ENCODE data around the gene PRDM16. TPM values are rescaled to one million over a fixed set of nuclear protein-coding genes. Genes with fewer than 3 reads are reported as not detected.

Gene PRDM16
- polyA plus RNA-seq, 1 donor (not counting 4 experiments of a cell fraction or from before 2014, with no cell fraction given) = 0.05 TPM

DNA sequence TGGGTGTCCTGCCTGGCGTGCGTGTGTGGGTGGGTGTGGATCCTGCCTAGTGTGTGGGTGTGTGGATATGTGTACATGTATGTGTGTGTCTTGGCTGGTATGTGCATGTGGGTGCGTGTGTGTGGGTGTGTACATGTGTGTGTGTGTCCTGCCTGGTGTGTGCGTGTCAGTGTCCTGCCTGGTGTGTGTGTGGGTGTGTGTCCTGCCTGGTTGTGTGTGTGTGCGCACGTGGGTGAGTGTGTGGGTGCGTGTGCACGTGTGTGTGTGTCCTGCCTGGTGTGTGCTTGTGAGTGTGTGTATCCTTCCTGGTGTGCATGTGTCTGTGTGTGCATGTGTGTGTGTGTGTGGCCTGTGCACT is 60.1 kb downstream of the PRDM16 start:
- Histone ChIP-seq H3K27ac (ENCODE audit: control insufficient read depth, insufficient read depth, low read length) (no peak overlapping the region), H3K27me3 (ENCODE audit: control insufficient read depth, extremely low read depth, insufficient read depth, low read length) (no peaks in the 10 kb centered on the region), H3K9me3 (ENCODE audit: control insufficient read depth, low read depth, low read length) (peaks cover 5% of the 10 kb centered on the region), H2AFZ (ENCODE audit: control insufficient read depth, low read length) (no peak overlapping the region), H3K4me1 (ENCODE audit: control insufficient read depth, extremely low read depth, insufficient read depth, low read length) (no peaks in the 10 kb centered on the region), H3K36me3 (ENCODE audit: control insufficient read depth in 2 of 2, extremely low read depth in 1 of 2, insufficient read depth in 2 of 2, low read length in 2 of 2) (no peaks in the 10 kb centered on the region), H3K9me1 (ENCODE audit: control insufficient read depth, extremely low read depth, insufficient read depth, low read length) (no peaks in the 10 kb centered on the region), H3K4me2 (ENCODE audit: control insufficient read depth, extremely low read depth, insufficient read depth, low read depth, low read length) (no peak overlapping the region), H3K4me3 (ENCODE audit: control insufficient read depth in 2 of 3, extremely low read depth in 1 of 3, insufficient read depth in 2 of 3, low read depth in 1 of 3, low read length in 3 of 3) (no peak overlapping the region), H4K20me1 (ENCODE audit: control insufficient read depth, extremely low read depth, insufficient read depth, low read length) (no peaks in the 10 kb centered on the region), H3K9ac (ENCODE audit: control insufficient read depth, extremely low read depth, insufficient read depth, low read length) (no peak overlapping the region), H3K79me2 (ENCODE audit: control insufficient read depth, insufficient read depth, low read length) (no peaks in the 10 kb centered on the region)
- dilution Hi-C loops (cut with MboI; ENCODE audit: extremely low pct_ligation_motif_present, low sequenced_read_pairs) = no loop called here
- FAIRE-seq (no peak), DNase-seq (ENCODE audit: low read depth, low spot score) (no peak)
- TF ChIP-seq, protein P1, sequence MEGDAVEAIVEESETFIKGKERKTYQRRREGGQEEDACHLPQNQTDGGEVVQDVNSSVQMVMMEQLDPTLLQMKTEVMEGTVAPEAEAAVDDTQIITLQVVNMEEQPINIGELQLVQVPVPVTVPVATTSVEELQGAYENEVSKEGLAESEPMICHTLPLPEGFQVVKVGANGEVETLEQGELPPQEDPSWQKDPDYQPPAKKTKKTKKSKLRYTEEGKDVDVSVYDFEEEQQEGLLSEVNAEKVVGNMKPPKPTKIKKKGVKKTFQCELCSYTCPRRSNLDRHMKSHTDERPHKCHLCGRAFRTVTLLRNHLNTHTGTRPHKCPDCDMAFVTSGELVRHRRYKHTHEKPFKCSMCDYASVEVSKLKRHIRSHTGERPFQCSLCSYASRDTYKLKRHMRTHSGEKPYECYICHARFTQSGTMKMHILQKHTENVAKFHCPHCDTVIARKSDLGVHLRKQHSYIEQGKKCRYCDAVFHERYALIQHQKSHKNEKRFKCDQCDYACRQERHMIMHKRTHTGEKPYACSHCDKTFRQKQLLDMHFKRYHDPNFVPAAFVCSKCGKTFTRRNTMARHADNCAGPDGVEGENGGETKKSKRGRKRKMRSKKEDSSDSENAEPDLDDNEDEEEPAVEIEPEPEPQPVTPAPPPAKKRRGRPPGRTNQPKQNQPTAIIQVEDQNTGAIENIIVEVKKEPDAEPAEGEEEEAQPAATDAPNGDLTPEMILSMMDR (optimal IDR thresholded peaks at IDR 0.05 in 1 of 3, IDR thresholded peaks at IDR 0.05 in 1 of 3, conservative IDR thresholded peaks at IDR 0.05 in 1 of 3; ENCODE audit: extremely low read depth in 1 of 3, insufficient read depth in 2 of 3, low read length in 3 of 3) = no peak
- TF ChIP-seq EZH2 (IDR thresholded peaks at IDR 0.05; ENCODE audit: low read length) = no peak

DNA sequence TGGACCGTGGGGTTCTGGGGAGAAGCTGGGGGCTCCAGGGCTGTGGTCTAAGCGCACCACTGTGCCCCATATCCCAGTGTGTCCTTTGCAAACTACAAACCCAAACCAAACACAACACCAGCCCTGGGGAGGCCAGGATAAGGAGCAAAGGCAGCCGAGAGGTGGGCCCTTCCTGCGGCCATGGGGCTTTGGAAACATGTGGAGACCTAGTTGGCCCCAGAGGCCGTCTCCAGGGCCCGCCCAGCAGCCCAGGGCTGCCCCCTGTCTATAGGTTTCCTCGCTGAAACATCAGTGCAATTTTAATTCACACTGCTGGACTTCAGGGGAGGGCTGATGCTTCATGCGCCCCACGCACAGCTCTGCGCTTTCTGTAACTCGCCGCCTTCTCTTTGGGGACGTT is 61.3 kb downstream of the PRDM16 start:
- dilution Hi-C loops (cut with MboI; ENCODE audit: extremely low pct_ligation_motif_present, low sequenced_read_pairs) = no loop called here
- Histone ChIP-seq H2AFZ (ENCODE audit: control insufficient read depth, low read length) (no peak overlapping the region), H3K79me2 (ENCODE audit: control insufficient read depth, insufficient read depth, low read length) (no peaks in the 10 kb centered on the region), H4K20me1 (ENCODE audit: control insufficient read depth, extremely low read depth, insufficient read depth, low read length) (no peaks in the 10 kb centered on the region), H3K27ac (ENCODE audit: control insufficient read depth, insufficient read depth, low read length) (no peak overlapping the region), H3K36me3 (ENCODE audit: control insufficient read depth in 2 of 2, extremely low read depth in 1 of 2, insufficient read depth in 2 of 2, low read length in 2 of 2) (no peaks in the 10 kb centered on the region), H3K9ac (ENCODE audit: control insufficient read depth, extremely low read depth, insufficient read depth, low read length) (no peak overlapping the region), H3K9me1 (ENCODE audit: control insufficient read depth, extremely low read depth, insufficient read depth, low read length) (no peaks in the 10 kb centered on the region), H3K4me3 (ENCODE audit: control insufficient read depth in 2 of 3, extremely low read depth in 1 of 3, insufficient read depth in 2 of 3, low read depth in 1 of 3, low read length in 3 of 3) (no peak overlapping the region), H3K4me2 (ENCODE audit: control insufficient read depth, extremely low read depth, insufficient read depth, low read depth, low read length) (no peak overlapping the region), H3K27me3 (ENCODE audit: control insufficient read depth, extremely low read depth, insufficient read depth, low read length) (no peaks in the 10 kb centered on the region), H3K9me3 (ENCODE audit: control insufficient read depth, low read depth, low read length) (peaks cover 5% of the 10 kb centered on the region), H3K4me1 (ENCODE audit: control insufficient read depth, extremely low read depth, insufficient read depth, low read length) (no peaks in the 10 kb centered on the region)
- FAIRE-seq = no peak
- no peak for DNase-seq (ENCODE audit: low read depth, low spot score)
- TF ChIP-seq, protein P1 (optimal IDR thresholded peaks at IDR 0.05 in 1 of 3, IDR thresholded peaks at IDR 0.05 in 1 of 3, conservative IDR thresholded peaks at IDR 0.05 in 1 of 3; ENCODE audit: extremely low read depth in 1 of 3, insufficient read depth in 2 of 3, low read length in 3 of 3) = no peak
- TF ChIP-seq EZH2 (IDR thresholded peaks at IDR 0.05; ENCODE audit: low read length) = no peak
